Esophagus squamous epithelium (tissue), 5 donors: ENCODE data around the gene C10orf88. TPM values are rescaled to one million over a fixed set of nuclear protein-coding genes. Genes with fewer than 3 reads are reported as not detected.
A peak's percentile ranks its signal among the peaks of the same experiment; 100 is the strongest.

Experiments
- DNase-seq: peaks from one replicate; lab custom pipeline; 2025; lab: John Stamatoyannopoulos, UW
- H3K27ac ChIP-seq, 4 donors: fragments of 200-600 bp; sonication (generic); one replicate each; pipeline ENCODE4 v1.5.1; 2016 to 2019; ENCODE audit warnings: mild to moderate bottlenecking in 1 of 4
- H3K27me3 ChIP-seq, 4 donors: fragments of 200-600 bp; sonication (generic); 1 replicate in 3 of 4; 2 replicates in 1 of 4; pipeline versions ENCODE4 v1.5.1 to v1.6.0; 2017 to 2021; ENCODE audit warnings: antibody characterized with exemption in 1 of 4
- H3K36me3 ChIP-seq, 3 donors: fragments of 200-600 bp; sonication (generic); one replicate each; pipeline ENCODE4 v1.5.1; 2016 to 2019
- H3K4me1 ChIP-seq, 3 donors: fragments of 200-600 bp; sonication (generic); one replicate each; pipeline ENCODE4 v1.5.1; 2017 to 2019
- H3K4me3 ChIP-seq, 4 donors: fragments of 200-600 bp; sonication (generic); 1 replicate in 3 of 4; 2 replicates in 1 of 4; pipeline ENCODE4 v1.5.1; 2016 to 2019; ENCODE audit warnings: mild to moderate bottlenecking in 2 of 4, moderate library complexity in 1 of 4
- H3K9me3 ChIP-seq, 3 donors: fragments of 200-600 bp; sonication (generic); one replicate each; pipeline ENCODE4 v1.5.1; 2016 to 2019
- CTCF ChIP-seq, 6 experiments: fragments of 450-650 bp in 4 of 6; fragments of 200-600 bp in 2 of 6; sonication (generic) in 2 of 6; IDR thresholded peaks; one replicate each; pipeline ENCODE4 v1.5.1; 2016 to 2019; ENCODE audit warnings: antibody characterized with exemption in 6 of 6, mild to moderate bottlenecking in 4 of 6, moderate library complexity in 4 of 6
- POLR2A ChIP-seq, 4 donors: fragments of 450-650 bp; IDR thresholded peaks; one replicate each; pipeline ENCODE4 v1.6.1; 2017; ENCODE audit warnings: antibody characterized with exemption in 4 of 4, mild to moderate bottlenecking in 4 of 4, moderate library complexity in 3 of 4
- WGBS, 2 donors: methylation state at CpG; one replicate each; pipeline ENCODE4 v1.1.5; 2018; 5-methylcytosine and 5-hydroxymethylcytosine counted together
- intact Hi-C: fragments of 100-400 bp; cut with DNase I; formaldehyde crosslinking; loops from one replicate; pipeline ENCODE4 v1.15.0; 2022
- total RNA-seq, 4 donors: library from RNA; depleted of rRNA; stranded (reverse); fragments of >200 nt; gene quantifications; one replicate each; pipeline ENCODE4 v1.1.0, GENCODE V29; 2016
- donor health status: DM: yes; HTN: yes; CAD: no.

Gene C10orf88
- 1 to 10 TPM; 4.0 to 7.6 (median 4.6) TPM for total RNA-seq

GRCh38 chr10:122953902-122954730, at the start of gene C10orf88:
Gene C10orf88 (minus strand): TSS chr10:122954227. CDS start chr10:122954178, 49 bp downstream.
- Histone ChIP-seq H3K27ac (peak within 1 kb of the TSS; percentile 63 to 87 (median 86)), H3K9me3 (no peaks in the 10 kb centered on the region), H3K4me1 (peaks cover 0 to 25% (median 6%) of the 10 kb centered on the region in 3 donors), H3K27me3 (peaks cover 0 to 6% (median 0%) of the 10 kb centered on the region in 4 donors), H3K4me3 (peak within 1 kb of the TSS; percentile 49 to 94 (median 86)), H3K36me3 (peaks cover 0 to 5% (median 0%) of the 10 kb centered on the region in 3 donors)
- DNase-seq: peak; percentile 93
- TF ChIP-seq POLR2A (IDR thresholded peaks at IDR 0.05) (peak in 2 of 4 donors; percentile 25 to 34), CTCF (IDR thresholded peaks at IDR 0.05) (peak in 1 of 6 experiments; percentile 51)
- WGBS, 2 donors: 20 to 25% methylated on average over 17 to 23 of the region's 77 CpGs
- intact Hi-C loops: no loop called here

- H3K27me3 ChIP-seq: no peaks in the 10 kb centered on the region
- peaks cover 0 to 40% (median 4%) of the 10 kb centered on the region in 3 donors for H3K4me1 ChIP-seq
- H3K4me3 ChIP-seq: no peak overlapping the region
- no peak for DNase-seq
- no peak overlapping the region for H3K27ac ChIP-seq
- peaks cover 0 to 21% (median 4%) of the 10 kb centered on the region in 3 donors for H3K36me3 ChIP-seq
- 96 to 100% methylated on average over 2 of the region's 2 CpGs for WGBS, 2 donors
- intact Hi-C loops: no loop called here
- no peaks in the 10 kb centered on the region for H3K9me3 ChIP-seq
- TF ChIP-seq POLR2A (IDR thresholded peaks at IDR 0.05) (no peak), CTCF (IDR thresholded peaks at IDR 0.05) (no peak)
These were observed 47.3 kb upstream of the C10orf88 start for GRCh38 chr10:123001370-123001769.

- intact Hi-C loops: no loop called here
- no peaks in the 10 kb centered on the region for H3K27me3 ChIP-seq
- H3K27ac ChIP-seq: no peak overlapping the region
- 75 to 85% methylated on average over 3 of the region's 3 CpGs for WGBS, 2 donors
- H3K4me1 ChIP-seq: peaks cover 0 to 28% (median 4%) of the 10 kb centered on the region in 3 donors
- H3K9me3 ChIP-seq: no peaks in the 10 kb centered on the region
- H3K36me3 ChIP-seq: peaks cover 0 to 33% (median 5%) of the 10 kb centered on the region in 3 donors
- no peak overlapping the region for H3K4me3 ChIP-seq
- no peak for DNase-seq
- TF ChIP-seq POLR2A (IDR thresholded peaks at IDR 0.05) (no peak), CTCF (IDR thresholded peaks at IDR 0.05) (no peak)
These were observed 46.1 kb upstream of the C10orf88 start for GRCh38 chr10:123000155-123000554.

GRCh38 chr10:122999347-122999746, 45.3 kb upstream of the C10orf88 start:
- WGBS, 2 donors: 48 to 52% methylated on average over 3 of the region's 3 CpGs
- no peak overlapping the region for H3K27ac ChIP-seq
- peaks cover 0 to 20% (median 4%) of the 10 kb centered on the region in 3 donors for H3K4me1 ChIP-seq
- no peak for DNase-seq
- H3K27me3 ChIP-seq: no peaks in the 10 kb centered on the region
- no peaks in the 10 kb centered on the region for H3K9me3 ChIP-seq
- intact Hi-C loops: no loop called here
- H3K36me3 ChIP-seq: peaks cover 0 to 42% (median 8%) of the 10 kb centered on the region in 3 donors
- no peak overlapping the region for H3K4me3 ChIP-seq
- TF ChIP-seq CTCF (IDR thresholded peaks at IDR 0.05): no peak

GRCh38 chr10:122998934-122999333, 44.9 kb upstream of the C10orf88 start:
- H3K4me3 ChIP-seq: no peak overlapping the region
- H3K27ac ChIP-seq: no peak overlapping the region
- H3K9me3 ChIP-seq: no peaks in the 10 kb centered on the region
- peaks cover 0 to 46% (median 10%) of the 10 kb centered on the region in 3 donors for H3K36me3 ChIP-seq
- H3K4me1 ChIP-seq: peaks cover 0 to 16% (median 4%) of the 10 kb centered on the region in 3 donors
- no peaks in the 10 kb centered on the region for H3K27me3 ChIP-seq
- TF ChIP-seq CTCF (IDR thresholded peaks at IDR 0.05) (no peak), POLR2A (IDR thresholded peaks at IDR 0.05) (no peak)
- intact Hi-C loops: no loop called here
- DNase-seq: no peak
- 91 to 95% methylated on average over 3 of the region's 3 CpGs for WGBS, 2 donors
